DMS 273 (cell line): ENCODE results near the gene DLGAP1.
A peak's percentile ranks its signal among the peaks of the same experiment; 100 is the strongest.

ENCODE experiments used
- DNase-seq: peaks from one replicate; lab custom pipeline; 2025; ENCODE audit not compliant: unreplicated experiment; lab: John Stamatoyannopoulos, UW

DLGAP1 gene

DNA sequence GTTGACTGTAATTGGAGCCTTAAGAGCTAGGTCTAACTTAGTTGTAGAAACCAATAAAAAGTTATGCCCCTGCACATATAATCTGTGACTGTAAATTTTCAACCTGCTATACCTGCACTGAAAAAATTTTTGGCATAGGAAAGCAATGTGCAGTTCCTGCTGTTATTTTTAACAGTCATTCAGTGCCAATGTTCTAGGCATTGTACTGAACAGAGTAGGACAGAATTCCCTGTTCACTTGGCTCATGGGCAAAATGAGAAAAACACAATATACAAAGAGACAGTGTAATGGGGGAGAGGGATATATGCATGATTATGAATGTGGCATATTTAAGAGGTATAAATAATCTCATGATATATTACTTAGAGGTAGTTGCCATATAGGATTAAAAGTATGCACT, 547.2 kb downstream of the DLGAP1 start:
- DNase-seq, result no peak

GRCh38 chr18:3906116-3906750, 548.9 kb downstream of the DLGAP1 start:
- no peak for DNase-seq

DNA sequence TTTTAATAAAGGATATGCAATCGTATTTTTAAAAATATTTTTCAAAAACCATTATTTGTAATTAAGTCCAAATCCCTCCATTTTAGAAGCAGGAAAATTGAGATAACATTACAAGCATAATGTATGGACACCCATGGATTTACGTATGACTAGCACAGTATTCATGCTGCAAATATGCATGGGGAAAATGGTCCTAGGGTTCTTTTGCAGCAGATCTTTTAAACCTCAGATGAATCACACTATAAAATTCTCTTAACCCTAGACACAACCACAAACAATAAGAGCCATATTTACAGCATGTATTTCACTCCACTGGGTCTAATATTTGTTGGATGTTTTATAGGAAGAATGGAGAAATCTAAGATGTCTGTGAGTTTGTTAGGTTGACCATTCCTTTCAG, 551.8 kb downstream of the DLGAP1 start:
- DNase-seq, result no peak

DNA sequence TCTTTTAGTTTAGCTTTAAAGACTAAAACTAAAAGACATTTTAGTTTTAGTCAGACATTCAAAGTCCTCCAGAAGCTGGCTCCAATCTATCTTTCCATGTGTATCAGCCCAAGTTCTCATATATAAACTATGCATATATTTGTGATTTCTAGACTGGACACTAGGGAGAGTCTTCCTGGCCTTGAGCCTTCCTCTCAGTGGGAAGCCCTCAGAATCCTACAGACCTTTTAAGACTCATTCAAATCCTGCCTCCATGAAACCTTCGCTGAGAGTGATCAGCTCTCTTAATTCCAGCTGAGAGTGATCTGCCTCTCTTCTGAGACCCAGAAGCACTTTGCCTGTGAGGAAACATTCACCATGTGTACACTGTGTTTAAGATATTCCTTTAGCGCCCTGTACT, 552.4 kb downstream of the DLGAP1 start:
- no peak for DNase-seq

DNA sequence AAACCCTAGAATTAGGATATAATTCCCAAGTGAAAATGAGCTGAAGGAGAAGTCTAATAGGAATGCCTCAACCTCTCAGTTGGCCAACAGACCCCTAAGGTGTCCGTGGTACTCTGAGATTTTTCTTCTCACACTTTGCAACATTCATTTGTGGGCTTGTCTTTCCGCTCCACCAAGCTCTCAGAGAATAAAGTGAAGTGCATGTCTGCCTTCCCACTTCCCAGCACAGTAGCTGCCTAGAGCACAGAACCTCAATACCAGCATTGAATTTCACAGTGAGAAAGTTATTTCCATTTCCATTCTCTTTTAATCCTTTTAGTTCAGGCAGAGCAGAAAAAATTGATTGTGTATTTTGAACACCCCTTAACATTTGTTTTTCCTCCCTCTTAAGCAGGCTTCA, 553.3 kb downstream of the DLGAP1 start:
- no peak for DNase-seq

- DNase-seq, result no peak
These were observed 554.1 kb downstream of the DLGAP1 start for GRCh38 chr18:3901042-3901441.

DNA sequence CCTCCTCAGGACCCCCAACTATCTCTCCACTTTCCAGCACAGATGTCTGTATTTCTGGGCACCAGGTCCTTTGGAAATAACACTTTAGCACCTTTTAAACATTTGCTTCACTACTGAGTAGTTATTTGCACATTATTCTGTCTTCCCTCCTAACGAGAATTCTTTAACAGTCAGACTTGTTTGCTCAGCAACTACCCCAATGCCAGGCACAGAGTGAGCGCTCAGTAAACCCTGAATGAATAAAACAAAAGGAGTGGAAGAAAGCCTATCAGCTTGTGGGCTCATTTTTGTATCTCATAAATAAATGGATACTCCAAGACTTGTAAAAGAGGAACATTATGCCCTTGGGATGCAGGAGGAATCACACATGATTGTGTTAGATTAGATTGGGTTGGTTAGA, 554.8 kb downstream of the DLGAP1 start:
- no peak for DNase-seq

GRCh38 chr18:3898861-3899613, 556.1 kb downstream of the DLGAP1 start:
- peak; percentile 77 for DNase-seq

DNA sequence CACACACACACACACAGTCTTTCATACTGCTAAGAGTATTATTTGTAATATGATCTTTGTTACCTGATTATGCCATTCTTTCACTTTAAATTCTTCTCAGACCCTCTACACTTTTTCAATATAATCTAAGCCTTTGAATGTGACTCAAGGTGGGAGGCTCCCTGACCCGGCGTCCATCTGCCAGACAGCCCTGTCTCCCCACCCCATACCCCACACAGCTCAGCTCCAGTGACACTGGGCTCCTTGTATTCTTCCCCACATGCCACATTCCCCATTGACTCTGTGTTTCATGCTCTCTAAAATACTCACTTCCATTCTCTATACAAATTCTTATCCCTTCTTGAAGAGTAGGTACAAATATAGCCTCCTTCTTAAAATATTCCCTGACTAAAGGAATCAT, 563.0 kb downstream of the DLGAP1 start:
- DNase-seq, result no peak

DNA sequence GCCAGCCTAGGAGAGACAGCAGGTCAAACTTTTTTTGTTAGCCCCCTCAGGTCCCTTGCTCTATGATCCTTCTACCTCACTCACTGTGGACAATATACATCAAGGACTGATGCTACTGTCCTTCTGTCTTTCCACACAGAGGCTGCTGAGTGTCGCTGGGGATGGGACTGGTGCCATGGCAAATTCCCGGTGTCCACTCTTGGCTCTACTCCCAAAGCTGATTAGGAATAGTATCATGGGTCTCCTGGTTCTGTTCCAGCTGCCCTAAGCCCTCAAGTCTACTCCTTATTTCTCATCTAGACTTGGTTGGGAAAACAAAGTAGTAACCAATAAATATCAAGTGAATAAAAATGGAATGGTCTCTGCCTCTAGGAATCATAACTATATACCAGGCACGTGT, 563.9 kb downstream of the DLGAP1 start:
- DNase-seq, result no peak

DNA sequence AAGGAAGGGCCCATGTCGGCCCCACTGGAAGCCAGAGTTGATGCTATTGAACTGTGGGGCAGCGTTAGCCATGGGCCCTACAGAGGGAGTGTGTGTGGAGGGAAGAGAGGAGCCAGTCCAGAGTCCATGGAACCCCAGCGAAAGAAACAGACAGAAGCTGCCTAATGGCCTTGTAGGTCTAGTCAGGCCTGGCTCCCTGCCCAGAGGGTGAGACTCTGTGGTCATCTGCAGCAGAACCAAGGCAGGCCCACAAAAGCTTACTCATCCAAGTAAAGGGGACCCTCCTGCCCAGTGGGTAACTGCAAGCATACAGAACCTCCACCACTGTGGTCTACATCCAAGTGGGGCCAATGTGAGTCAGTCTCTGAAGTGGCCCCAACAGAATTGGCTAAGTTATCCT, 565.3 kb downstream of the DLGAP1 start:
- DNase-seq, result peak; percentile 8

DNA sequence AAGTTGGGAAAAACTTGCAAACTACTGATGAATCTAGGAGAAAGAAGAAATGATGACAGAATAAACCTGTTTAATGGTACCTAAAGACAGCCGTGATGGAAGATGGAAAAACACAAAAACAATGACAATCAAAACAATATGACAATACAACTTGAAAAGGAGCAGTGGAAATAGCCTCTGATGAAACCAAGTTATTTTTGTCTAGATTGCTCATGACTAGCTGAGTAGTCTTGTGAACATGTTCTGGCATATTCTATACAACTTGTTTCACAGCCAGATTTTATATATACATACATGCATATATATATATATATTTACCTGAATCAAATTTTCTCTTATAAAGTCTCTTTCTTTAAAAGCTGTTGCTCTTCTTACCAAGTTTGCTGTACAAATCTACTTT, 566.0 kb downstream of the DLGAP1 start:
- DNase-seq, result no peak

DNA sequence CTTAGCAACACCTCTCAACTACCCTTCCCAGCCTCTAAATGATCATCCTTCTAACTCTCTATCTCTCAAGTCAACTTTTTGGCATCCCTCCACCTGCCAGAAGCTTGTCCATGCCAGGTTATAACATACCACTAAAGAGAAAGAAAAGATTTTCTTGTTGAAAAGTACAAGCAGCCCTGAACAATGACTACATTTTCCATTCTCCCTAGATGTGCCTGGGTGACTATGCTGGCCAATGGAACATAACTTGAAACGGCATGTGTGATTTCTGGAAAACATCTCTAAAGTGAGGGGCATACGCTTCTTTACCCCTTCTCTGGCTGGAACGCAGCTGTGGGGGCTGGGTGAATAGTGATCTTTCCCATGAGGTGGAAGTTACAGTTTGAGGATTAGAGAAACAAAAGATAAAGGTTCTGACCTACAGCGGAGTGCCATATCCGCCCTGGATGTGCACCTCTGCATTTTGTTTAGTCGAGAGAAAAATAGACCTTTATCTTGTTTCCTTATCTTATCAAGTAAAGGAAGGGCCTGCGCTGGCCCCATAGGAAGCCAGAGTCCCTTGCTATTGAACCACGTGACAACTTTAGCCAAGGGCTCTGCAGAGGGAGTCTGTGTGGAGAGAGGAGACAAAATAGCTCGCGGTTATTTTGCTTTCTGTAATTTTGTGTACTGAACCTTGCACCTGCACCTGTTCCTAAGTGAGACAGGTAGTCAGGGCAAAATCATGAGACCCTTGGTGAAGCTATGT, 568.4 kb downstream of the DLGAP1 start:
- DNase-seq, result no peak

DNA sequence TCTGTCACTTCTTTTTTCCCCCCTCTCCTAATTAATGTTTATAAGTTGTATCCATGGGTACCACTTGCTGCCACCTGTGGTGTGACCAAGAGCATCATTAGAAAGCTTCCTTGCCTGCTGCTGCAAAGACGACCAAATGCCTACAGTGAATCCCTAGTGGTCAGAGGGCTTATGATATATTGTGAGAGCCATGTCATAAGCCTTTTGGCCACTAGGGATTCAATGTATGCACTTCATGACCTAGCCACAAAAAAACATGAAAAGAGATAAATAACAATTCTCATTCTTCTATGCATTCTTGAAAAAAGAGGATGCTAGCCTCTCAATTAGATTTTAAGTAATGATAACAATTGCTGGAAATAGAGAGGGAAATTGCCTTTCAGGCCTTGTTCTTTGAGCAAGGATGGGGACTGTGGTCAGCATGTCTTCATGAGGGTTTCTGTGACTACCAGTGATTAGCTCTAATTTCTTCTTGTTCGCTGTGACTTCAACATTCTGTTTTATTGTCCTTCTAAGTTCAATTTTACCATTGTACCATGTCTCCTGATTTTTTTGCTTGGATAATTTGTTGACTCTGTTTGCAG, 569.8 kb downstream of the DLGAP1 start:
- DNase-seq, result peak; percentile 44

GRCh38 chr18:3879836-3880120, 575.3 kb downstream of the DLGAP1 start:
- DNase-seq, result no peak

DNA sequence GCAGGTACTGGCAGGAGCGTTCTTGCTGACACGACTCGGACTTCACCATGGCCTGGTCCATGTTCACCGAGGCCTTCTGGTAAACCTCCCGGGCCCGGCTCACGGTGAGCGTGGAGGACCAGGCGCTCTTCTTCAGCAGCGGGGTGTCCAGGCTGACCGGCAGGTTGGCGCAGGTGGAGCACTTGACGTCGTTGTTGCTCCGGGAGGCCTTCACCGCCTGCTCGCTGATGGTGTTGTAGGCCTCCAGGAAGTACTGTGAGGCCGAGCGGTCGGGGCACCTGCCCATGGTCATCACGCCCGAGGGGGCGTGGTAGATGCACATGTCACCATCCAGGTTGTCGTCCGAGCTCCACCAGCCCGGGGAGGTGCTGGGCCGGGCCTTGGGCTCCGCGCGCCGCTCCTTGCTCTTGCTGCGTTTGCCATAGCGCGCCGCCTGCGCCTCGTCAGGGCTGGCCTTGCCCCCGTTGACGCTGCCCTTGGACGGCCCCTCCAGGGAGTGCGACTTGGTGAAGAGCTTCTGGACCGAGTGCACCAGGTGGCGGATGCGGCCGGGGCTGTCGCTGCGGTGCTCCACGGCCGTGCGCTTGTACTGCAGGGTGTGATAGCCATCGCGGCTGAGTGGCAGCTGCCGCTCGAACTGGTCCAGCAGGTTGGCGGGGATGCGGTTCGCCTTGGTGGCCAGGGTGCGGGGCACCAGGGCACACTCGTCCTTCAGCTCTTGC, 575.8 kb downstream of the DLGAP1 start:
- no peak for DNase-seq

DNA sequence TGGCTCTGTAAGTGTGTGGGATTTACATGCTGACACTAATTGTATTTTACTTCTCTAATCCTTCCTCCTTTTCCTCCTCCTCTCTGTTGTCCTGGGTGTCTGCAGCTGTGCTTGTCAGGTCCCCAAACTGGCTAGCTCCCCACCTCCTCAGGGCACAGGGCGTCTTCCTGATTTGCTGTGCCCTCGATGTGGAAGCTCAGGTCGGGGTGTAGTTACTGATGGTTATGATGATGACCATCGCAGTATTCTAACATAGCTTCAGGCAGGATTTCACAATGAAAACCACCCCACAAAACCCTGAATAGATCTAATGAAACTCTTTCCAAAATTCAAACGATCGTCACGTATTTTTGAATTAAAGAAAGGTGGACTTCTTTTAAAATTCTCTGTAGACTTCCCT, 576.7 kb downstream of the DLGAP1 start:
- no peak for DNase-seq

DNA sequence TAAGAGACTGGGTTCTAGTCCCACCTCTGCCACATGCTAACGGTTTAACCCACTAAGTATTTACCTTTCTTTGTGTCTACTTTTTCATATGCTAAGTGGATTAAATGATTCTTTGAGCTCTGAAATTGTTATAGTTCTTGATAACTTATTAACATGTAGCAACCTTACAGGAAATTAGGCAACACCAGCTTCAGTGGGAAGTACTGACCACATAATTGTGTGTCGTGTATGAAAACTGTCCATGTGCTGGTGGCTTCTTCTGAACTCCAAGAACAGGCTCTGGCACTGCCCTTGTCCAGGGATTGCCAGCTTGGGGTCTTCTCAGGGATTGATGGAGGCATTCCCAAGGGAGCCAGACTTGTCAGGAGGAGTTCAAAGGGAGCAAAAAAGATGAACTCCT, 577.4 kb downstream of the DLGAP1 start:
- DNase-seq, result no peak

- no peak for DNase-seq
These were observed 579.1 kb downstream of the DLGAP1 start for GRCh38 chr18:3875961-3876360.

DNA sequence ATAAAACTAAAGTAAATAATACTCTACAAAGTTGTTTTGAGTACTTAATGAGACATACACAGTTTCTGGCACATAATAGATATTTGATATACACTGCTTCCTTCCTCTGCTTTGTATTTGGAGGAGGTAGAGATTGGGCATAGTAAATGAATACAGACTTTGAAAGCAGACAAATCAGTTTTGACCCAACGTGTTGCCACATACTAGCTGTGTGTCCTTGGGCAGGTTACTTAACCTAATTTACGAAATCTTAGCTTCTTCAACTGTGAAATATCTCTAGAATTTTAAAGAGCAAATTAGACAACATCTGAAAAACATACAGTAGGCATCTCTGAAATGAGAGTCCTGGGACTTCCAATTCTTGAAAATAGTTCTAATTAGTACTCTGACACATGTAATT, 579.7 kb downstream of the DLGAP1 start:
- DNase-seq, result no peak

GRCh38 chr18:3874581-3874980, 580.5 kb downstream of the DLGAP1 start:
- peak; percentile 11 for DNase-seq
